Brain microvascular endothelial cell (primary cell): ENCODE data around the gene CHCHD6.

Experiments used
- DNase-seq: peaks from one replicate; pipeline ENCODE4 v3.0.0-alpha.2; 2020
- H3K27ac ChIP-seq: fragments of 250-450 bp; sonication (Bioruptor Pico); 2 replicates; pipeline ENCODE4 v1.5.1; 2020; ENCODE audit warnings: mild to moderate bottlenecking, moderate library complexity
- H3K27me3 ChIP-seq: fragments of 250-450 bp; sonication (Bioruptor Pico); replicated peaks from 2 replicates; pipeline ENCODE4 v1.5.1; 2020; ENCODE audit warnings: mild to moderate bottlenecking
- H3K36me3 ChIP-seq: fragments of 250-450 bp; sonication (Bioruptor Pico); replicated peaks from 2 replicates; pipeline ENCODE4 v1.5.1; 2020; ENCODE audit warnings: mild to moderate bottlenecking
- H3K4me3 ChIP-seq: 2 replicates; pipeline ENCODE4 v1.5.1; 2011; ENCODE audit warnings: low read depth, mild to moderate bottlenecking, control low read depth, low read length, moderate library complexity
- in situ Hi-C: cut with HindIII; loops from 2 replicates; pipeline ENCODE4 v1.10.0; 2017; ENCODE audit warnings: low sequenced_read_pairs, low pct_ligation_motif_present
- TF ChIP-seq, protein P1 (sequence below): IDR thresholded peaks from 2 replicates; pipeline ENCODE4 v1.5.1; 2011; ENCODE audit warnings: low read depth, mild to moderate bottlenecking, moderate library complexity, low read length, control low read depth, inconsistent platforms; ENCODE audit errors: missing control alignments

CHCHD6 gene

DNA sequence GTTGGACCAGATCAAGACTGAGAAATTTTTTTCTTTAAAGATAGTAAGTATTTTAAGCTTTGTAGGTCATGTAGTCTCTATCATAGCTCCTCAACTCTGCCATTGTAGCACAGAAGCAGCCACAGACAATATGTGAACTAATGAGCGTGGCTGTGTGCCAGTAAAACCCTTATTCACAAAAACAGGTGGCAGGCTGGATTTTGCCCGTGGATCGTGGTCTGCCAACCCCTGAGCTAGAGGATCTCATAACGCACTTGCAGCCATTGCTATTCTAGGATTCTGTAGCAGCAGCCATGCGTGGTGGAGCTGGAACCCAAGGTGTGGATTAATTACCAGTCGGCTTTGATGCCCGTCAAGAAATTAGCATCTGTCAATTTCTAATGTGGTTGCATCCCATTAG lies 210.2 kb downstream of the CHCHD6 start:
- Histone ChIP-seq H3K27ac (no peak overlapping the region), H3K27me3 (no peaks in the 10 kb centered on the region), H3K4me3 (no peak overlapping the region), H3K36me3 (no peaks in the 10 kb centered on the region)
- in situ Hi-C loops = no loop called here
- no peak for DNase-seq
- TF ChIP-seq, protein P1, sequence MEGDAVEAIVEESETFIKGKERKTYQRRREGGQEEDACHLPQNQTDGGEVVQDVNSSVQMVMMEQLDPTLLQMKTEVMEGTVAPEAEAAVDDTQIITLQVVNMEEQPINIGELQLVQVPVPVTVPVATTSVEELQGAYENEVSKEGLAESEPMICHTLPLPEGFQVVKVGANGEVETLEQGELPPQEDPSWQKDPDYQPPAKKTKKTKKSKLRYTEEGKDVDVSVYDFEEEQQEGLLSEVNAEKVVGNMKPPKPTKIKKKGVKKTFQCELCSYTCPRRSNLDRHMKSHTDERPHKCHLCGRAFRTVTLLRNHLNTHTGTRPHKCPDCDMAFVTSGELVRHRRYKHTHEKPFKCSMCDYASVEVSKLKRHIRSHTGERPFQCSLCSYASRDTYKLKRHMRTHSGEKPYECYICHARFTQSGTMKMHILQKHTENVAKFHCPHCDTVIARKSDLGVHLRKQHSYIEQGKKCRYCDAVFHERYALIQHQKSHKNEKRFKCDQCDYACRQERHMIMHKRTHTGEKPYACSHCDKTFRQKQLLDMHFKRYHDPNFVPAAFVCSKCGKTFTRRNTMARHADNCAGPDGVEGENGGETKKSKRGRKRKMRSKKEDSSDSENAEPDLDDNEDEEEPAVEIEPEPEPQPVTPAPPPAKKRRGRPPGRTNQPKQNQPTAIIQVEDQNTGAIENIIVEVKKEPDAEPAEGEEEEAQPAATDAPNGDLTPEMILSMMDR = no peak

DNA sequence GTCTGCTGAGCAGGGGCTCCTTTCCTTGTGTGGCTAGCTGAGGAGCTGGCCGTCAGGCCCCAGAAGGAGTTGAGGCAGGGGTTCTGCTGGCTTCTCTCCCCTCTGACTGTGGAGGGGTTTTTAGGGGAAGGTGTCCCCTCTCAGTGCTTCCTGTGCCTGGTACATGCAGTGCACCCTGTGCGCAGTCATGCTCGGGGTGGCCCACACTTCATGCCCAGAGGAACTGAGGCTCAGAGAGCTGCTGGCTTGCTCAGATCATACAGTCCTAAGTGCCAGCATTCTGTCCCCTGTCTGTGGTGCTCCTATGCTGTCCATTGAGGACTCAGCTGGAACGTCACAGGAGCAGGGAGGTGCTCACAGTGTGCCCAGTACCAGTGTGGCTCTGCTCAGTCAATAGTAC lies 211.0 kb downstream of the CHCHD6 start:
- TF ChIP-seq, protein P1 = no peak
- Histone ChIP-seq H3K4me3 (no peak overlapping the region), H3K27me3 (no peaks in the 10 kb centered on the region), H3K36me3 (no peaks in the 10 kb centered on the region), H3K27ac (no peak overlapping the region)
- no peak for DNase-seq
- in situ Hi-C loops = no loop called here

DNA sequence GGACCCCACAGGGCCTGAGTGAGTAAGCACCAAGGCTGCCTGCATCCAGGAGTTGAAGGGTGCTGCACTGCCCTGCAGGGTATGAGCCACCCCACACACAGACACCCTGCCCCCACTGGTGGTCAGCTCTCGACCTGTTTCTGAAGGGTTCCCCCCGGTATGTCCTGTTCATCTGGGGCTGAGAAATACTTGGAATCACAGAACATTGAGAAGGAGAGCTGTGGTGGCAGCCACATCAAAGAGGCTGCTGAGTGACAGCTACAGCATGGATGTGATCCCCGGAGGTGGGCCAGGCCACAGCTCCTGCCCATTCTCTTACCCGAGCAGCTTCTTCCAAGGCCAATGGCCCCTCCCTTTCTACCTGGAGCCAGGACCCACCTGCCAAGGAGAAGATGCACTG lies 212.5 kb downstream of the CHCHD6 start:
- H3K27me3 ChIP-seq = no peaks in the 10 kb centered on the region
- in situ Hi-C loops = no loop called here
- TF ChIP-seq, protein P1 = no peak
- no peak overlapping the region for H3K4me3 ChIP-seq
- DNase-seq = no peak
- H3K27ac ChIP-seq = no peak overlapping the region
- no peaks in the 10 kb centered on the region for H3K36me3 ChIP-seq

DNA sequence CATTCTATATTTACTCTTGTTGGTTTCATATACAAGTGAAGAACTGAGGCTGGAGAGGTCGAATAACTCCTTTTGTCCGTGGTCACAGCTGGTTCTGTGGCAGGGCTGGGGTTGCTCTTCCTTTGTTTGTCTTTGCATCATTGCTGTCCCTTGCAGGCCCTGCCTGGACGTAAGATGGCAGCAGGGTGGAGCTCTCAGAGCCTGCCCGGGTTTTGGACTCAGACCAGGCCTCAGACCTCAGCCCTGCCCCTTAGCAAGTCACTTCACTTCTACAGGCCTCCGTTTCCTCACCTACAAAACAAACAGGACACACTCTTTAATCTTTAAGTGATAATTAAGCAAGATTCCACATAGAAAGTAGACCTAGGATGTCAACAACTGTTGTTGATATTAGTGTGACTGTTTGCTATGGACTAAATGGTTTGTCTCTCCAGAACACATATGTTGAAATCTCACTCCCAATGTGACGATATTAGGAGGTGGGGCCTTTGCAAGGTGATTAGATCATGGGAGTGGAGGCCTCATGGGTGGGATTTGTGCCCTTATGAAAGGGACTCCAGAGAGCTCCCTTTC lies 213.3 kb downstream of the CHCHD6 start:
- Histone ChIP-seq H3K36me3 (no peaks in the 10 kb centered on the region), H3K27me3 (no peaks in the 10 kb centered on the region), H3K4me3 (no peak overlapping the region), H3K27ac (no peak overlapping the region)
- TF ChIP-seq, protein P1 = no peak
- in situ Hi-C loops = no loop called here
- no peak for DNase-seq

DNA sequence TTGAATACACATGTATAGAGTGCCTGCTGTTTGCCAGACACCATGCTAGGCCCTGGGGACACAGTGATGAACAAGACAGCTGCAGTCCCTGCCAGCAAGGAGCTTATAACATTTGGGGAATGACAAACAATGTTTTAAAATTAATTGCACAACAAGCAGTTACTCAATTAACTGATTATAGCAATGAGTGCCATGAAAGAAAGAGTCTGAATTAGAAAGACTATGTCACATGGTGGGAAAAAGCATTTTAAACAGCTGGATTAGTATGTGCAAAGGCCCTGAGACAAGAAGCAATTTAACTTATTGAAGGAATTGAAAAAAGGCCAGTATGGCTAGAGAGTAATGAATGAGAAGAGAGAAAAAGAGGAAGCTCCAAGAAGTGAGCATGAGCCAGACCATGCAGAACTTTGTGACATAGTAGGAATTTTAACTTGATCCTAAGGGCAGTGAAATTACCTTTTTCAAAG lies 214.3 kb downstream of the CHCHD6 start:
- TF ChIP-seq, protein P1 = no peak
- in situ Hi-C loops = no loop called here
- Histone ChIP-seq H3K27me3 (no peaks in the 10 kb centered on the region), H3K4me3 (no peak overlapping the region), H3K27ac (no peak overlapping the region), H3K36me3 (no peaks in the 10 kb centered on the region)
- DNase-seq = no peak

DNA sequence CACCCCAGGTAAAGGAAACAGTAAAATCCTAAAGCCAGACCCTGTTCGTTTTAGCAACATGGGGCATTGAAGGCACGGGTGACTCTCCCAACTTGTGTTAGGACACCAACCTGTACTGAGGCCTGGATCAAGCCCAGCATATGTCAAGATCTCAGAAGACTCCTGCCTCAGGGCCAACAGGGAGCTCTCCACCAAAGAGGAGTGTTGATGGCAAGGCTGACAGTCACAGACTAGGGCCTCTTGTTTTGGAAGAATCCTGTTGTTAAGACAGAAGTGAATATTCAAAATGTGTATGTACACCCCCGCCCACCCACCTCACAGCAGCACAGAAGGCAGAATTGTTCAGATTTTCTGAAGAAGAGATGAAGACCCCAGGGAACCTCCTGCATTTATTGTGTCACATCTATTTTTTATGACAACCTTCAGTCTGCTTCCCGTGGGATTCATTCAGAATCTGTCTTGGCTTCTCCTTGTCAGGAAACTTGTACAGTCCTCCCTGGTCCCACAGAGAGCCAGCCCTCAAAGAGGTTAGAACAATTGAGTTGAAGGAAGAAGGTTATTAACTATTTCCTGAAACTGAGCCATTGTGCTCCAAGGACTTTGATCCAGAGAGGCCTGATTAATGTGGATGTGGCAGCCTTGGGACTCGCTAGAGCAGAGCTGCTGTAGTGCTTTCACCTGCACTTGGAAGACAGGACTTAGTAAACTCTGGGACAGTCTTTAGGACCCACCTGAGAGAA lies 217.2 kb downstream of the CHCHD6 start:
- Histone ChIP-seq H3K27ac (no peak overlapping the region), H3K4me3 (no peak overlapping the region), H3K36me3 (no peaks in the 10 kb centered on the region), H3K27me3 (no peaks in the 10 kb centered on the region)
- in situ Hi-C loops = no loop called here
- DNase-seq = no peak
- TF ChIP-seq, protein P1 = no peak
